HG02884 (cell line): Measurements from ENCODE around the gene CTNNA1.
"Not testable (repeated sequence)": the region's sequence is repeated elsewhere in the genome, so short reads cannot be mapped to it uniquely, and the experiment has no call there.

Experiments
- ATAC-seq: cut with Tn5 transposase; IDR thresholded peaks from one replicate; pipeline ENCODE4 v1.9.1; 2021; ENCODE audit warnings: mild to moderate bottlenecking, moderate library complexity; ENCODE audit not compliant: unreplicated experiment

Gene CTNNA1

DNA sequence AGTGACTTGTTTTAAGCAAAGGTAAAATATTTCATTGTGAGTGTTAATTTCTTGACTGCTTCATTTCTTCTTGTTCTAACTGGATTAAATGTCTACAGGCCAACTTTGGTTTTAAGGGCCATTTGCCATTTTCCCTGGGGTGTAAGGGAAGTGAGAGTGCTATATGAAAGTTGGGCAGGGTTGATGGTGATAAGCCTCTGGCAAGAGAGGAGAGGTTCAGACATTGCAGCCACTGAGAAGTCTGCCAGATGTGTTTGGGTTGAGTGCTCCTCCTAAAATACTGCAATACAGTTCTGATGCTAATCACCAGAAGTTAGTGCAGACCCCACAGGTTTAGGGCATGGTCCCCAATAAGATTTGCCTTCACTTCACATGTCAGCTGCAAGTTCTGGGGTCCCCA lies 136.8 kb downstream of the CTNNA1 start:
- ATAC-seq: no peak

DNA sequence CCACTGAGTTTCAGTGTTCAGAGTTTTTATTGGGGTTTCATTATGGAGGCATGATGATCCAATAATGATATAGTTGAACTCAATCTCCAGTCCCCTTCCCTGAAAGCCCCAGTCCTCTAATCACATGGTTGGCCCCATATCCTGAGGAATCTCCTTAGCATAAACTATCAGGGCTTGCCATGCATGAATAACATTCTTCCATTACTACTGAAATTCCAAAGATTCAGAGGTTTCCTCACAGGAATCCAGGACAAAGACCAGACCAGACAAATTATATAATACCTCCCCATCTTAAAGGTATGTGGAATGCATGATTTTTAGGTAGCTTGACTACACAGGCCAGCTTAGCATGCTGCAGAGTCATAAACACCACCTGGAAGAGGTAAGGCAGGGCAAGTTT lies 137.4 kb downstream of the CTNNA1 start:
- no peak for ATAC-seq

GRCh38 chr5:138895918-138896317 lies 142.7 kb downstream of the CTNNA1 start:
- no peak for ATAC-seq

DNA sequence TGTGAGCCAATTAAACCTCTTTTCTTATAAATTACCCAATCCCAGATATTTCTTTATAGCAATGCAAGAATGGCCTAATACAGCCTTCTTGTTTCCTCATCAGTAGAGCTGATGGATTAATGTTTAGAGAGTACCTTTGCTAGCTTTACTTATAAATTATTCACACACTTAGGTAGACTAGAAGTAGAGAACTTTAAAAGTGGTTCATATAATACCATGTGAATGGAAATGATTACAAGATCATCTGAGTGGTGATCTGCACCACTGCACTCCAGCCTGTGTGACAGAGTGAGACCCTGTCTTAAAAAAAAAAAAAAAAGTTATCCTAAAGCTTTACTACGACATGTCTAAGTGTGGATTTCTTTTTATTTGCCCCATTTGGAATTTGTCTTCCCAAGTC lies 145.1 kb downstream of the CTNNA1 start:
- no peak for ATAC-seq

GRCh38 chr5:138898742-138899141 lies 145.5 kb downstream of the CTNNA1 start:
- ATAC-seq: no peak

DNA sequence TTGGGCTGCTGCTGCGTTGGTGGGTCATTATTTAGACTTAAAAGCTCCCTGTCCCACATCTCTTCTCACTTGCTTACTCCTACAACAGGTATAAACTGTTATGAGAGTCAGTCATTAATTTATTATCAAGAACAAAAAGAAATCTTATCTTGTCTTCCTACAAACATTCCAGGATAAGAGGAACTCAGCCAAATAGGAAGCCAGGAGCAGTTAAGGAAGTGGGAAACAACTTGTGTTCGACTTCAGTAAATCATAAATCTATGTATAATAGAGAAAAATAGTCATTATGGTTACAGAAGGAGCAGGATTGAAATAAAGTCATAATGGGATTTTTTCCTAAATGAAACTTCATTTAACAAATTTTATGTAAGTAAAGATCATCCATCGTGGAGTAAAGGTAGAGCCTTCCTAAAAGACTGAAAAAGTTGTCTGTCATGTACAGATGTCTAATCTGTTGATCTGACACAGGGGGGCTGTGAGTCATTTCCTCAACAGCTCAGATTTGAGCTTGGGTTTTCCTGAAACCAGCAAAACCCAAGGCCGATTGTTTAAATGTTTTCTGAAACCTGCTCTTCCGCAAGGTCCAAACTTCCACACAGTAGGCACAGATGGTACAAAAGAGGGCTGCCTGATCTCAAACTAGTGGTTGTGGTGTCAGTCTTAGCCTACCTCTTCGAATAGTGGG lies 147.2 kb downstream of the CTNNA1 start:
- ATAC-seq: no peak

DNA sequence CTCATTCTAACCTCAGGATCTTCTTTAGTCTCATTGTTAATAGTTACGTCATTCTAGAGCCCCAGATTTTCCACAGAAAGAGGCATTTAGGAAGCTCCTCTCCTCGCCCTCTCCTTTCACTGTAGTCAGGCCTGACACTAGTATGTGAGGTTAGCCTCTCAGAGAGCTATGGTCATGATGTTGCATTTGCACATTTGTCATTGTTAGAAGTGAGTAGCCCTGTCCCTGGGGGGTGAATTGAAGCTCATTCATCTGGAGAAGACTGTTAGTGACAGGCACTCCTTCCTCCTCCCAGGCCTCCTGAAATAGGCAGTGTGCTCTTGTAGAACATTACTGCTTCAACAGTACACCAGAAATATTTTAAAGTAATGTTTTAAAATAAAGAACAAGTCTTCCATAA lies 148.5 kb downstream of the CTNNA1 start:
- ATAC-seq: no peak

GRCh38 chr5:138903130-138903775 lies 150.0 kb downstream of the CTNNA1 start:
- no peak for ATAC-seq

- ATAC-seq: no peak
These were observed 152.3 kb downstream of the CTNNA1 start for GRCh38 chr5:138905541-138905940.

DNA sequence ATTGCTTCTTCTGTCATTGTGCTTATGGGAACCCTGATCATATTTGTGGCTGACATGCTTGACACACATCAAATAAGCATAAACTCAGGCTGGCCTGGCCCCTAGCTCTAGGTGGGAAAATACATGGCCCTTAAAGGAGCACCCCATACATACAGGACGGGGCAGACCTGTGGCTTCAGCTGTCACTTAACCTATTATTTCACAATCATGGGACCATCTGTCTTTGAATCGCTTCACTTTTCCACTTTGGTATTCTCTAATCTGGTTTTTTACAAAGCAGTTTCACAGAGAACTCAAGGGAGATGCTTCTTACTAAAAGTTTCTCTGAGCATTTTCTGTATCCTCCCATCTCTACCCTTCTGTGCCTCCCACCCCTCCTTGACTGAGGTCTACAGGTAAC lies 156.5 kb downstream of the CTNNA1 start:
- ATAC-seq: no peak

GRCh38 chr5:138910546-138911185 lies 157.4 kb downstream of the CTNNA1 start:
- no peak for ATAC-seq

GRCh38 chr5:138911441-138911840 lies 158.2 kb downstream of the CTNNA1 start:
- no peak for ATAC-seq

- no peak for ATAC-seq
These were observed 158.9 kb downstream of the CTNNA1 start for GRCh38 chr5:138912093-138912492.

DNA sequence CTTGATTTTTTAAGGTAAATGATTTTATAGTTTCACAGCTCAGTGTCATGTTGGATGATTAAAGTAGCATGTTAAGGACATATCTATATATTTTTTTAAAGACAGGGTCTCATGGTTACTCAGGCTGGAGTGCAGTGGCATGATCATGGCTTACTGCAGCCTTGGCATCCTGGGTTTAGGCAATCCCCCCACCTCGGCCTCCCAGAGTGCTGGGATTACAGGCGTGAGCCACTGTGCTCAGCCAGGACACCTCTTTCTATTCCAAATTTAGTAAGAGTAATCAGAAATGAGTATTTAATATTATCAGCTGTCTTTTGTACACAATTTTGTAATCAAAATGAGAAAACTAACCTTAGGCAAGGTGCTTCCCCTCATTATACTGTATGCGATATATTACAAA lies 160.5 kb downstream of the CTNNA1 start:
- no peak for ATAC-seq

DNA sequence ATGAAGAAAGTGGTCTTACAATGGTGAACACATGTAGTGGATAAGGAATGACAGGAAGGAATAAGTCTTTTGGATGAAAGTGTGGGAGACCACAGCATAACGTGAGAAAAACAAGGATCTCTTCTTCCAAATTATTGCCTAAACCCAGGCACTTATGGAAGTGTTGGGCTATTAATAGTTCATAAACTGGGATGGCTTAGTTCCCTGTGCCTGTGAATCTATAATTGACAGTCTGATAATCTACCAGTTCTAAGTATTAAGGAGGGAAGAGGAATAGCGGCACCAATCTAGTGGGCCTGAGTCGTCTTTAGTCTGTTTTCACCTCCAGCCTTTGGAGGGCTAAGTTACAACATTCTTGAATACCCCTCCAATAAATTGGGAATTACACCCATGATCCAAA lies 161.1 kb downstream of the CTNNA1 start:
- ATAC-seq: no peak

- ATAC-seq: no peak
These were observed 165.5 kb downstream of the CTNNA1 start for GRCh38 chr5:138918686-138919085.

DNA sequence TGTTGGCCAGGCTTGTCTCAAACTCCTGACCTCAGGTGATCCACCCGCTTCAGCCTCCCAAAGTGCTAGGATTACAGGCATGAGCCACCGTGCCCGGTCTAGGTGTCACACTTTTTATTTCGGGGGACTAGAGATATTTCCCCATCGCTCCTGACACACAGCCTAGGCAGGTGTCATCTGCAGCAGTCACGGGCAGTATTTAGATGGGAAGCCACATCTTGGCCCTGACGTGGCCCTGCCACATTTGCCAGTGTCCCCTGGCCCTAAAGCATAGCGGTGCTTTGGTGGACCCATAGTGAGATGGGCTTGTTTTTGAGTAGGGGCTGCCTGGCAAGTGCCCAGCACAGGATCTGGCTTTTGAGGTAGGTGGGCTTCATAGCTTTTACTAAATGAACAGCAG lies 167.0 kb downstream of the CTNNA1 start:
- ATAC-seq: no peak

DNA sequence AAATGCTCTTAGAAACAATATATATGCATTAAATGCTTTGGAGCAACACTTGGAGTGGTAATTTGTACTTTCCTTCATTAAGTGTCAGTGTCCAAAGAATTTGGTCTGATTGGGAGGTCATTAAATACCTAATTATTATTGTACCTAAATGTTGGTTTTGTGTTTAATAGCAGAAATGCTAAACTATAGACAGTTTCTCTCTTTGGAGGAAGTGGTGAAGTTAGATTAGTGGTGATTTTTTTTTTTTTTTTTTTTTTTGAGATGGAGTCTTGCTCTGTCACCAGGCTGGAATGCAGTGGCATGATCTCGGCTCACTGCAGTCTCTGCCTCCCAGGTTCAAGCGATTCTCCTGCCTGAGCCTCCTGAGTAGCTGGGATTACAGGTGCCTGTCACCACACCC lies 168.1 kb downstream of the CTNNA1 start:
- not testable (repeated sequence) for ATAC-seq

DNA sequence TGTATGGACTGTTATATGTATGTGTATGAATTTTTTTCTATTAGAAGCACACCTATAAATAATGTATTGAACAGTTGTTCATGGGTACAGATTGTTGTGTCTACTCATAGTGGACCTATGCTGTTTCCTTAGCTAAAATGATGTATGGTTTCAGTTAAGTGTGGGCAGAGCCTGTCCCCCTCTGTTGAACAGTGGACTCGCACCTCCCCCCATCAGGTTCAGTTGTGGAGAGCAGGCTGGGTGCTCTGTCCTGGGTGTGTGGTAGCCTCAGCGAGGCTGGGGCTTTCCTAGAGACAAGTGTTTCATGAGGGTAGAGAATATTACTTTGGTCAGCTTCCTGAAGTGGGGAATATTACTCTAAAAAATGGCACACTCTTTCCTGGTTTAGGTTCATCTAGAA lies 169.3 kb downstream of the CTNNA1 start:
- no peak for ATAC-seq

DNA sequence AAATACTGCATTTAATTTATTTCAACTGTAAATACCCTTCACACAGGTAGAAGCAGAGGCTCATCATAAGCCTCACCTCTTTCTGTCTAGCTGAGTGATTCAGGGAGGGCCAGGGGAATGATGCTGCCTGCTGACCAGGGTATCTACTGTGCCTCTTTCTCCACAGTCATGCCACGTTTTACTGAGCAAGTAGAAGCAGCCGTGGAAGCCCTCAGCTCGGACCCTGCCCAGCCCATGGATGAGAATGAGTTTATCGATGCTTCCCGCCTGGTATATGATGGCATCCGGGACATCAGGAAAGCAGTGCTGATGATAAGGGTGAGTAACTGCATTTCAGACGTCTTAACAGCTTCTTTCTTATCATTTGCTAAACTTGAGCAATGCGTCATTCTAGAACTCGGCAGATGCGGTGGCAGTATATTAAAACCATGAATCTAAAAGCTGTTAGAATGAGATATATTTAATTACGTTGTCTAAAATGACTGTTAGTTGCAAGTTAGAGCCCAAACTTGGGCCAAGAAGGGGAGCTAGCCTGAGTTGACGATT lies 171.9 kb downstream of the CTNNA1 start:
- no peak for ATAC-seq

DNA sequence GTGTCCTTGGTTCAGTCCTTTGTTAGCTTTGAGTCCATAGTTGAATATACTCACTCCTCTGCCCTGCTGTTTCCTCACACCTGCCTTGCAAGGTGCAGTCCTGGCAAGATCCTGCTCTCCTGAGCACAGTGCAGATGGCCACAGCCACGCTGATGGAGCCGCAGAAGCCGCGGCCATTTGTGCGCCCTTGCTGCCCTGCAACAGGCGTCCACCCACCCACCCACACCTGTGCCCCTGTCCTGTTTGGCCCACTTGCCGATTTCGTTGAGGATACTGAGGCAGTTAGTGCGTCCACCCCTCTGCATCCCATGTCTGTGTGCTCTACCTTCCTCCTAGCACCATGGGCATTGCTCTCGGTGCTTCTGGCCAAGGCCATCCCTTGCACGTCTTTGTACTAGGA lies 173.0 kb downstream of the CTNNA1 start:
- ATAC-seq: no peak
